ENCODE measurements around the gene SIAH1.

DNA sequence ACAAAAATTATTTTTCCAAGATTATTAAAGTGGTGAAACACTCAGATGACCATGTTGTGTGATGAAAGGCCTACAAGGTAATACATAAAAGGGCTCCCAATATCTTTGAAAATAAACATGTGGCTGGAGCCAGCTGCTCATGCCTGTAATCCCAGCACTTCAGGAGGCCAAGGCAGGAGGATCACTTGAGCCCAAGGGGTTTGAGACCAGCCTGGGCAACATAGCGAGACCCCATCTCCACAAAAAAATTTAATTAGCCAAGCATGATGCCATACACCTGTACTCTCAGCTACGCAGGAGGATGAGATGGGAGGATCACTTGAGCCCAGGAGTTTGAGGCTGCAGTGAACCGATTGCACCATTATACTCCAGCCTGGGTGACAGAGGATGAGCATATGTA lies 26.8 kb downstream of the SIAH1 start:
- TF ChIP-seq, protein P1, sequence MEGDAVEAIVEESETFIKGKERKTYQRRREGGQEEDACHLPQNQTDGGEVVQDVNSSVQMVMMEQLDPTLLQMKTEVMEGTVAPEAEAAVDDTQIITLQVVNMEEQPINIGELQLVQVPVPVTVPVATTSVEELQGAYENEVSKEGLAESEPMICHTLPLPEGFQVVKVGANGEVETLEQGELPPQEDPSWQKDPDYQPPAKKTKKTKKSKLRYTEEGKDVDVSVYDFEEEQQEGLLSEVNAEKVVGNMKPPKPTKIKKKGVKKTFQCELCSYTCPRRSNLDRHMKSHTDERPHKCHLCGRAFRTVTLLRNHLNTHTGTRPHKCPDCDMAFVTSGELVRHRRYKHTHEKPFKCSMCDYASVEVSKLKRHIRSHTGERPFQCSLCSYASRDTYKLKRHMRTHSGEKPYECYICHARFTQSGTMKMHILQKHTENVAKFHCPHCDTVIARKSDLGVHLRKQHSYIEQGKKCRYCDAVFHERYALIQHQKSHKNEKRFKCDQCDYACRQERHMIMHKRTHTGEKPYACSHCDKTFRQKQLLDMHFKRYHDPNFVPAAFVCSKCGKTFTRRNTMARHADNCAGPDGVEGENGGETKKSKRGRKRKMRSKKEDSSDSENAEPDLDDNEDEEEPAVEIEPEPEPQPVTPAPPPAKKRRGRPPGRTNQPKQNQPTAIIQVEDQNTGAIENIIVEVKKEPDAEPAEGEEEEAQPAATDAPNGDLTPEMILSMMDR (conservative IDR thresholded peaks at IDR 0.05; ENCODE audit: low read depth, low read length) = no peak
- TF ChIP-seq EZH2 (IDR thresholded peaks at IDR 0.05; ENCODE audit: borderline replicate concordance, low read depth, low read length, poor library complexity, severe bottlenecking) = no peak

All from A673 (cell line).